ENCODE results near the gene VTA1.
A peak's percentile ranks its signal among the peaks of the same experiment; 100 is the strongest.
"Not testable (repeated sequence)": the region's sequence is repeated elsewhere in the genome, so short reads cannot be mapped to it uniquely, and the experiment has no call there.

The VTA1 gene

DNA sequence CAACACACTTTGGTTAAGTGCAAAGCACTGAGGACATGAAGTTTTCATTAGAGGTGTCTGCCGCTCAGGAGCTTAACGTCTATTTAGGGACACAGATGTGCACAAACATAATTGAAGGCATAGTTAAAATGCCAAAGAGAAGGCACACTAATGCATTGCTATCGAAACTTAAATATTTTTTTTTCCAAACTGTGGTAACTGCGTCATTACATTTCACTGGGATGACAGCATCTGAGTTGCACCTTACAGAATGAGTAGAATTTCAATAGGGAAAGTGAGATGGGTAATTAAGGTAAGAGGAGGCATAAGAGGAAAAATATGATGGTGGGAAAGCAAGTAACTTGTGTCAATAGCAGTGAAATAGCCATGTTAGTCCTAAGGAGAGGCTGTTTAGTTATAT is 79.7 kb downstream of the VTA1 start:
- DNase-seq = no peak

DNA sequence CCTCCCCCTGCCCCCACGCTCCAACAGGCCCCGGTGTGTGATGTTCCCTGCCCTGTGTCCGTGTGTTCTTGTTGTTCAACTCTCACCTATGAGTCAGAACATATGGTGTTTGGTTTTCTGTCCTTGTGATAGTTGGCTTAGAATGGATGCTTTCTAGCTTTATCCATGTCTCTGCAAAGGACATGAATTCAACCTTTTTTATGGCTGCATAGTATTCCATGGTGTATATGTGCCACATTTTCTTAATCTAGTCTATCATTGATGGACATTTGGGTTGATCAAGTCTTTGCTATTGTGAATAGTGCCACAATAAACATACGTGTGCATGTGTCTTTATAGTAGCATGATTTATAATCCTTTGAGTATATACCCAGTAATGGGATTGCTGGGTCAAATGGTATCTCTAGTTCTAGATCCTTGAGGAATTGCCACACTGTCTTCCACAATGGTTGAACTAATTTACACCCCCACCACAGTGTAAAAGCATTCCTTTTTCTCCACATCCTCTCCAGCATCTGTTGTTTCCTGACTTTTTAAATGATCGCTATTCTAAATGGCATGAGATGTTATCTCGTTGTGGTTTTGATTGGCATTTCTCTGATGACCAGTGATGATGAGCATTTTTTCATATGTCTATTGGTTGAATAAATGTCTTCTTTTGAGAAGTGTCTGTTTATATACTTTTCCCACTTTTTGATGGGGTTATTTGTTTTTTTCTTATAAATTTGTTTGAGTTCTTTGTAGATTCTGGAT is 82.6 kb downstream of the VTA1 start:
- DNase-seq = not testable (repeated sequence)

DNA sequence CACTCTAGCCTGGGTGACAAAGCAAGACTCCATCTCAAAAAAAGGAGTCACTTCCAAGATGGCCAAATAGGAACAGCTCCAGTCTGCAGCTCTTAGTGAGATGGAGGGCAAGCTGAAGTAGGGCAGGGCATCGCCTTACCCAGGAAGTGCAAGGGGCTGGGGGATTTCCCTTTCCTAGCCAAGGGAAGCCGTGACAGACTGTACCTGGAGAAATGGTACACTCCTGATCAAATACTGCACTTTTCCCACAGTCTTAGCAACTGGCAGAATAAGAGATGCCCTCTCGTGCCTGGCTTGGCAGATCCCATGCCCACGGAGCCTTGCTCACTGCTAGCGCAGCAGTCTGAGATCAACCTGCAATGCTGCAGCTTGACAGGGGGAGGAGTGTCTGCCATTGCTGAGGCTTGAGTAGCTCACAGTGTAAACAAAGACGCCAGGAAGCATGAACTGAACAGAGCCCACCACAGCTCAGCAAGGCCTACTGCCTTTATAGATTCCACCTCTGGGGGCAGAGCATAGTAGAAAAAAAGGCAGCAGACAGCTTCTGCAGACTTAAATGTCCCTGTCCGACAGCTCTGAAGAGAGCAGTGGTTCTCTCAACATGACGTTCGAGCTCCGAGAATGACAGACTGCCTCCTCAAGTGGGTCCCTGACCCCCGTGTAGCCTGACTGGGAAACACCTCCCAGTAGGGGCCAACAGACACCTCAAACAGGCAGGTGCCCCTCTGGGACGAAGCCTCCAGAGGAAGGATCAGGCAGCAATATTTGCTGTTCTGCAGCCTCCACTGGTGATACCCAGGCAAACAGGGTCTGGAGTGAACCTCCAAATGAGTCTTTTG is 85.4 kb downstream of the VTA1 start:
- peak; percentile 37 for DNase-seq

DNA sequence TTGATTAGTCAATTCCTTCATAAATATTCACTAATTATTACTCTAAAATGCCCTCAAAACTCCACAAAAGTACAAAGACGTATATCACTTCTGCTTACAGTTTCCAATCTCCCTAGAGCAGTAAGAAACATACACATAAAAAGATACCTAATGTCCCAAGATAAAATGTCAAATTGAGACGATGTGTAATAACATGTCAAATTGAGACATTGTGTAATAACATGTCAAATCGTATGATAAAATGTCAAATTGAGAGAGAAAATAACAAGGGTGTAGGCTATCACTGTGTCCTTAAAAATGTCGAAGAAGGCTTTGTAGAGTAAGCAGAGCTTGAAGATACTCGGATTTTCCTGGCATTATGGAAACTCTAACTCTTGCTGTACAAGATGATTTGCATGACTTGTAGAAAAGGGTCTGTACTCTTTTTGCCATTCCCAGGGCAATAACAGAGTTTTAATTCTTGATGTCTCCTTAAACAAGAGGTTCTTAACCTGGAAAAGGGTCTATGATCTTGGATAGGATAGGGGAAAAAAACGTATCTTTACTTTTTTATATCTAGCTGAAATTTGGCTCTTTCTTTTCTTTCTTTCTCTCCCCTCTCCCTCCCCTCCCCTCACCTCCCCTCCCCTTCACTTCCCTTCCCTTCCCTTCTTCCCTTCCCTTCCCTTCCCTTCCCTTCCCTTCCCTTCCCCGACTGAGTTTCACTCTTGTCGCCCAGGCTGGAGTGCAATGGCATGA is 87.1 kb downstream of the VTA1 start:
- no peak for DNase-seq

DNA sequence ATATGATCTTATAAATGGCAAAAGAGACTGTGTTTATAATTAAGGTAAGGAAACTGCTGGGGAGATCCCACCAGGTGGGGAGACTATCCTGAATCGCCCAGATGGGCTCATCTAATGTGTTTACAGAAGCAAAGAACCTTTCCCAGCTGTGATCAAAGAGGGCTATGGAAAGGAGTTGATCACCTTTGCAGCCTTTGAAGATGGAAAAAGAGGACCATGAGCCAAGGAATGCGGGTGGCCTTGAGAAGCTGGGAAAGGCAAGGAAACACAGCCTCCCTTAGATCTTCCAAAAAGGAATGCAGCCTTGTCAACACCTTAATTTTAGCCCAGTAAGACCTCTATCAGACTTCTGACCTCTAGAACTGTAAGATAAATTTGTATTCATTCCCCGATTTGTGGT is 88.2 kb downstream of the VTA1 start:
- no peak for DNase-seq

DNA sequence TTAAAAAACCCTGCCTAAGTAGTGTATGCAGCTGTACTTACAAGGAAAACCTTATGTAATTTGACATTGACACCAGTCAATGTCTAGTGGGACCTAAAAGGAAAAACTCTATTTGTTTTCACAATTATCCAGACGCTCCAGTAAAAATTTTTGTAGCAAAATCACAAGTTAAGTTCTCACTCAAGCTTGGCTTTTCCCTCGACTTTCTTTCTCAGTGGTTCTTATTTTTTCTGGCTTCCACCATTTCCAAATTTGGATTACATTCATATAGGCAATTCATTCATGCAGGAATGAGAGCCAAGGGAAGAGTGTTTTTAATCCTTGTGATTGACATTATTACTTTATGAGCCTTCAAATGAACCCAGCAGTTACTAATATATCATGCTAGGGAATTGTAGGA is 88.7 kb downstream of the VTA1 start:
- DNase-seq = no peak

DNA sequence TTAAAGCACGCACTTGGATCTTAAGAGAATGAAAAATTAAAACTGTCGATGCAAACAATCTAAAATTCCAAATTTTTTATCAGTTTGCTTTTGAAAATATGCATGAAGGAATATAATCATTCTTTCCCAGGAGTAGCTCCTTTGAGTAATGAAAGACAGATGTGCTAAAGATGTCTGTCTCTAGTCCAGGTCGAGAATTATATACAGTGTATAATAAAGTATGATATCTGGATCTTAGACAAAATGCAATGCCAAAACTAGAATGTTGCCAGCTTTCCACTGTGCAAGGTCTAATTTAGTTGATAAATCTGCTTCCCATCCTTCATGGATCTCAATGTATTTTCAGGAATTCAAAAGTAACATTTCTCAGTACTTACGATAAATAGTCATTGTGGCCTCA is 89.6 kb downstream of the VTA1 start:
- no peak for DNase-seq

DNA sequence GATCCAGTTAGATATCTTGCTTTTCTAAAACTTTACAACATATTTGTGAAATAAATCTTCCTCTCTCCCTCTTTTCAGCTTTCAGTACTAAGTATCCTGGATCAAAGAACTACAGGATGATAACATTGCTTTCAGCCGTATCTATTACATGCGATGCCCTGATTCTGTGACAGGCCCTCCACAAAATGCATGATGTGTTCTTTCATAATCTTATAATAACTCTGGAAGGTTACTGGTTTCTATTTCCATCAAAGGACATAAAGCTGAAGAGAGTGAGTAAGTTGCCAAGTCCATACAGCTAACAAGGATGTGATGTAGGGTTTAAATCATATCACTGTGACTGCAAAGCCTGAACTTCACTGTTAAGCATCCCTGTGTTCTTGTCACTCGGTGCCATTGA is 91.8 kb downstream of the VTA1 start:
- DNase-seq = no peak

DNA sequence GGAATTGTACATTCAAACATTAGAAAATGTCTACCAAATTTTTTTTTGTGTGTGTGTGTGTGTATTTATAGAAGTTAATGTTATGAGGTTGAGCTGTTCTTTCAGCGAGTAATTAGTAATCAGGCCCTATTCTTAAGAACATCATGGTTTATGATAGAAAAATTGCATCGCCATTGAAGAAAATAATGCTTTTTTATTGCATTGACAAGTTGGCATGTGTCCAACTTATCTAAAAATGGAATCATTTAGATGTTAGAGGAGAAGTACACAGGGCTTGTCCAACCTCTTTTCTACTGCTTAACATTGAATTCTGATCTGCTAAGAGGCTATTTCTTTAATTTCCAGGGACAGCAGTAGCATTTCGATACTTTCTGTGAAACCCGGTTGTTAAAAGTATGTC is 93.1 kb downstream of the VTA1 start:
- no peak for DNase-seq

DNA sequence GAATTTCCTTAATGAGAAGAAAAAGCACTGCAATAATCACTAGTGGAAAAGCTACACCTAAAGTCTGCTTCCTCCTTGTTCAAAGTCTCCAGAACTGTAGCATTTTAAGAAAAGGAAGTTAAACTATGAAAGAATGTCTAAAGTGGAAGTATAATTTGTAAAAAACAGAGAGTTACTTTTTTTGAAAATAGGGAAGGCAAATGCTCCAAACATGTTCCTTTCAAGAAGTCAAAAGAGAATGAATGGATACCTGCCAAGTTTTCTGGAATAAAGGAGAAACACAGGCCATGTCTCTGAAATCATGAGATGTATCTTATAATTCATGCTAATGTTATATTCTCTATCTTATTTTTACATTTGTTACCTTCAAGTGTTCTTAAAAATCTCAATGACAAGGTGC is 94.0 kb downstream of the VTA1 start:
- DNase-seq = no peak

DNA sequence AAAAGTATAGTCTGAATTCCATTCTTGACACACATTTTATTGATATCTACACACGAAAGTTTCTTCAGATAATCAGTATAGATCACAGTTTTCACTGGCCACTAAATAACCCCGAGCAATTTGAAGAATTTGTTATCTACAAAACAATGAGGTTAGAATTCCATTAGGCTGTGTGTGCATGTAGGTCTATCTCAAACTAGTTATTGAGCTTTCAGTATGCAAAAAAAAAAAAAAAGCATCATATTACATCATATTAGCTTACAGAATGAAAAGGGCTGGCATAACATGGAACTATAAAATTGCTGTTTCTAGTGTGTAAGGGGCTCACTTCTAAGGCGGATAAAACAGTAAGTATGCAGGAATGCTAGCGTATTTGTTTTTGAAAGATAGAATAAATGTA is 95.2 kb downstream of the VTA1 start:
- DNase-seq = peak; percentile 6

DNA sequence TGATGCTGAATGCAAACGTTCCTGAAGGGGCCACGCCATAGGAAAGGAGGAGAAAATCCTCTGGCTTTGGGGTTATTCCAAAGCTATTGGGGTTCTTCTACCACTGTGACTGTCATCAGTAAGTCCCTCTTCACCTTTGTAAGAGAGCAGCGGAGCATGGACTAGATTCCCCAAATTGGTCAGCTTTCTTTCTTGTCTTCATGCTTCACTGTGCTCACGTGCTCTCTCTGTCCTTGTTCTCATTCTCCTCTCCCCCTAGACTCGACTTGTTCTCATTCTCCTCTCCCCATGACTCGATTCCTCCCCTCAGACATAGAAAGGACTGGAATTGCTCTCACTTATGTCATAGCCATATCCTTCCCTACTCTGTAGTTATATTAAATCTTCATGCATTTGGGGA is 99.9 kb downstream of the VTA1 start:
- no peak for DNase-seq

DNA sequence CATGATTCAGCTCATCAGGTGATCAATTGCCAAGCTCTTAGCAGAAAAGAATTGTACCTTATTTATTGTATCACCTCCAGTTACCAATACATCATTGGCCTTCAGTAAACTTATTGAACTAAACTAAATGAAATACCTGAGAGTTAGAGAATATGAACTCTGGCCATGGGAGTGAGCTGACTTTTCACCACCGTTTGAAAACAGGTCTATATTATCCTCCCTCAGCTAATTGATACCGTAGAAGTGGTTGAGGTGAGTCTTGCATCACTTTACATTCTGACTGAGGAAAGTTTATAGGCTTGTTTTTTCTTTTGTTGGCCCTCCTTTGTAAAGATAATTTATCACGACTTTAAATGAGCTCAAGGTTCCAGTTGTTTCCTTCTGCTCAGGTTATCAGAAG is 102.2 kb downstream of the VTA1 start:
- DNase-seq = no peak

DNA sequence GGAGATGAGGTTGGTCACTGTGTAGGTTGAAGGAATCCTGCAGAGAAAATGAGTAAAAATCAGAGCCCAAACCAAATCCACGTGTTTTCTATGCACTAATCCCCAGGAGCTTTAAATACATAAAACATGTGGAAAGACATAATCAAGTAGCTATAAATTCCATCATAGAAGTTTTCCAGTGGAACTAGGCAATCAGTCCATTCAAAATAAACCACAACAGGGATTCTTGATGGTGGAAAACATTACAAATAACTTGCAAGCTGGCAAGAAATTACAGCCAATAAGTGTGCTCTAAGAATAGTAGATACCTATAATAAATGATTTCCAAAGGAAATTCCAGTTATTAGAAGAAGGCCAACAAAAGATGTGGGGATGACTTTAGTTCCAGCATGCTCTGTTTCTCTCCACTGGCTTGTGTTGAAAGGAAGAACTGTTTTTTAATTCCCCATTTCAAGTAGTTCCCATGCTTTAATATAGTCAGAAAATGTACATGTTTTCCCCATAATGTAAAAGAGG is 104.9 kb downstream of the VTA1 start:
- DNase-seq = no peak

DNA sequence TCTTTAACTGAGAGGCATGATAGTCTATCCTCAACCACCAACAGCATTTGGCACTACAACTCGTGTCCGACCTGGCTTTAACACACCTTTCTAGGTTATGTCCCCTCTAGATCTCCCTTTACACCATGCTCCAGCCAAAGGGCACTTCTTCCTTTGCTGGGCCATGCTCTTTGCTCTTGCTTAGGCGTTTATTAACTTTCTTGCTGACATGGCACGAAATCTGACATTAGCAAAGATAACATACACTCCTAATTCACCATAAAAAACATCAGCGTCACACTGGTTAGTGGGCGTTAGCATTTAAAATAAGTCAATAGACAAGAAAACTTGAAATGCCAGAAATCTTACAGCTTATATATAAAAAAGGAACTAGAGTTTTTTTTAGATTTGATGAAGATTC is 107.5 kb downstream of the VTA1 start:
- no peak for DNase-seq

DNA sequence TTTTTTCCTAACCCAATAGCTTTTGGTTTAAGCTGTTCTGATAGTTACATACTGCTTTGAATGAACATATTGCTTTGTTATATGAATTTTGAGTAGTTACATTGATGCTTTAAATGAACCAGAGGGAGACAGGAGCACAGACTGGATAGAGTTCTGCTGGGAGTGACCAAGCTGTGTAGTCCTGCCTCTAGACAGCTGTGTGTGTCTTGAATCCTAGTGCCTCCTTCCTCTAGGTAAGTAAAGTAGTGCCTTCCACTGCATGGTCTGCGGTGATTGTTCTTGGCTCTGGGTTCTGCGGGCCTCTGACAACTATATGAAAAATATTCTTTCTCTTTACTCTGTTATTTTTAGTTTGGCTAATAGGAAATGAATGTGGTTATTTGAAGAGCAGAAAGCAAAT is 108.7 kb downstream of the VTA1 start:
- no peak for DNase-seq

DNA sequence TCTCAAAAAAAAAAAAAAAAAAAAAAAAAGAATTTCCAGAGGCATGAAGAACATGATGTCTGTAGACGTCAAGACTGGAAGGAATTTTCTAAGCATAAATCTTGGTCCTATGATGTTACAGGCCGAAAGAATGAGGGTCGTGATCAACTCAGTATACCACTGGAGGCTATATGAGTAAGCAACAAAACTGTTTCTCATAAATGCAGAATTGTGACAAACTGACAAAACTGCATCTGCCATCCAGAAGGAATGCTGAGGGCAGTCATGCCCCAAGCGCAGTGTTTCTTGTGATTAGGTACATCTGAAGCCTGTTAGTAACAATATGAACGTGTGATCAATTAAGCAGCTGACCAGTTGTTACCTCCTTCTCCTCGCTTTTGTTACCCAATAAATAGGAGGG is 111.2 kb downstream of the VTA1 start:
- DNase-seq = no peak

DNA sequence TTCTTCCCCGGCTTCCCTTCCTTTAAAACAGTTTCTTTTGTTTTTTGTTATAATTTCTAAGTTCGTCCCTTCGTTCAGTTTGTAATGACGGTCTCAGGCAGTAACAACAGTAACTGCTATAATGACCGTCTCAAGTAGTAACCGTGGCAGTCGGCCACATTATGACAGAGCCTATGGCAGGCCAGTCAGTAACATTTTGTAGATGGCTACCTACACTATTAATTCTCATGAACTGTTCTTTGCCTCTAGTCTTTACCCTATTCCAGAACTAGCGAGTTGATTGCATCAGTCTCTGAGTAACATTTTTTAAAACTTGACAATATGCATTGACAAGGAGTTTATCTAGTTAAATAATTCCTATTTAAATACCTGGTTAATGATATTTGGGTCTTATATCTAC is 111.7 kb downstream of the VTA1 start:
- no peak for DNase-seq

DNA sequence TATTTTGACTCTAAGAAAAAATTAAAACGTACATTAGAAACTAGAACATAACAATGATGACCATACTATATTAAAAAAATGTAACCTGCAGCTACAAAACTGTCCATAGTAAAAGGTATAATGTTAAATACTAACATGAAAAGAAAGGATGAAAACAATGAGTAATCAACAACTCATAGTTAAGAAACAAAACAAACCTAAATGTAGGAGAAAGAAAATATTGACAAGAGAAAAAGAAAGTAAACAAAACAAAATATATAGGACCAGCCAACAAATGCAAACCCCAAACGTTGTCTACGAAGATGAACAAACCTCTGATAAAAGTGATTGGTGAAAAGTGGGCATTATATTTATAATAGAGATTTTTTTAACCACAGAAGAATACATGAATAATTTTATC is 113.7 kb downstream of the VTA1 start:
- no peak for DNase-seq

DNA sequence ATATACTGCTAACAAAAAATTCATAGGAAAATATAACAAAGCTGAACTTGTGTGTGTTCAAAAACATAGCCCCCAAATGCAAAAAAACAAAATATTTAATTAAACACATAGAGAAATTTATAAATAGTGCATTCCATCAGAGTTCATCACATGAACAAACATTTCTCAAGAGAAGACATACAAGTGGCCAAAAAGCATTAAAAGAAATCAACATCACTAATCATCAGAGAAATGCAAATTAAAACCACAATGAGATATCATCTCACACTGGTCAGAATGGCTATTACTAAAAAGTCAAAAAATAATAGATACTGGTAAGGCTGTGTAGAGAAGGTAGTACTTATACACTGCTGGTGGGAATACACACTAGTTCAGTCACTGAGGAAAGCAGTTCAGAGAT is 115.2 kb downstream of the VTA1 start:
- no peak for DNase-seq

DNA sequence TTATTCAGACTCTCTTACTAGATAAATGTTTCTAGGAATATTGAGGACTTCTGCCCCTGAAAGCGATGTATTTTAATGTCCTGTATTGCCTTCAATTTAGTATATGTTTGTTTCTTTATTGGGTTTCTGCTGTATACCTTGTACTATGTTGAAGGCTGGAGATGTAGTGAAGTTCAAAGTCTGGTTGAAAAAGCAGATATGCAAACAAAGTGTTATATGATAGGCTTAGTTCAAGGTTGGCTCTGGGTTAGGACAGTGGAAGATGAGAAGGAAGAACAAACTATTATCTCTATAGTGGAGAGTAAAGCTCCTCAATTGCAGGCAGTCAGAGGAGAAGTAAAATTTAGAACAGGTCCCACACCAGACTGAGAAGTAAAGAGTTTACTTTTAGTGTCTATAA is 118.4 kb downstream of the VTA1 start:
- no peak for DNase-seq

DNA sequence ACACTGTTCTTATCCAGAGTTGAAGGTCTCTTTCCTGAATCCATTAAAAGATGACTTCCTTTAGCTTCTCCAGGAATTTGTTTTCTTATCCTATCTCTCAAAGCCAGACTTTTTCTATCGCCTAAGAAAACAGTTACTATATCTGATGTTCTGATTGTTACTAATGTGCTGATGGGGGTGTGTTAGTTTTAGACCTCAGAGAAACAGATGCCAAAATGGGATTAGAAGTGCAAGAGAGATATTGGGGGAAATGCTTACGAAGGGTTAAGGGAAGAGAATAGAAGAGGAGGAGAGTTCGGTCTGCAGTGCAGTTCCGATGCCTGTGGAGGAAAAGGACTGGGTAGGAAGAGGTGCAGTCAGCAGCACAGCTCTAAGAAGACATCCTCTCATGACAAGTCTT is 119.0 kb downstream of the VTA1 start:
- DNase-seq = no peak

DNA sequence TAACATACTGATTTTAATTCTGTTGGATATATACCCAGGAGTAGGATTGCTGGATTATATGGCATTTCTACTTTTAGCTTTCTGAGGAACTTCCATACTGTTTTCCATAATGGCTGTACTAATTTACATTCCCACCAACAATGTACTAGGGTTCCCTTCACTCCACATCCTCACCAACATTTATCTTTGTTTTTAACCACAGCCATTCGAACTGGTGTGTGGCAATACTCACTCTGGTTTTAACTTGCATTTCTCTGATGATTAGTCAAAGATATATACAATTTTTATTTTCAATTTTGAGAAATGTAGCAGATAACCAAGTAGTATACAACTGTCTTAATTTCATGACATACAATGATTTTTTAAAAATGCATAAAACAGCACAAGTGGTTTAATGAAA is 124.4 kb downstream of the VTA1 start:
- no peak for DNase-seq

Measured in fibroblast of skin of back (primary cell).